ENCODE results near the gene KCNH2. TPM values are rescaled to one million over a fixed set of nuclear protein-coding genes. Genes with fewer than 3 reads are reported as not detected.
A peak's percentile ranks its signal among the peaks of the same experiment; 100 is the strongest.

The KCNH2 gene
- total RNA-seq, 1 experiment from 2014 or later = not detected

- DNase-seq (ENCODE audit: low read depth in 1 of 2, low spot score in 2 of 2) = peak; percentile 31 to 77
- Histone ChIP-seq H3K4me3 (no peak overlapping the region), H3K27ac (no peak overlapping the region), H3K4me1 (replicated peaks) (no peaks in the 10 kb centered on the region; the same call in 1 of the 2 replicates), H3K36me3 (no peaks in the 10 kb centered on the region), H3K27me3 (replicated peaks) (peaks cover 10% of the 10 kb centered on the region), H3K9me3 (replicated peaks) (peaks cover 5% of the 10 kb centered on the region)
These were observed 79.6 kb downstream of the KCNH2 start for GRCh38 chr7:150898475-150899011.

DNA sequence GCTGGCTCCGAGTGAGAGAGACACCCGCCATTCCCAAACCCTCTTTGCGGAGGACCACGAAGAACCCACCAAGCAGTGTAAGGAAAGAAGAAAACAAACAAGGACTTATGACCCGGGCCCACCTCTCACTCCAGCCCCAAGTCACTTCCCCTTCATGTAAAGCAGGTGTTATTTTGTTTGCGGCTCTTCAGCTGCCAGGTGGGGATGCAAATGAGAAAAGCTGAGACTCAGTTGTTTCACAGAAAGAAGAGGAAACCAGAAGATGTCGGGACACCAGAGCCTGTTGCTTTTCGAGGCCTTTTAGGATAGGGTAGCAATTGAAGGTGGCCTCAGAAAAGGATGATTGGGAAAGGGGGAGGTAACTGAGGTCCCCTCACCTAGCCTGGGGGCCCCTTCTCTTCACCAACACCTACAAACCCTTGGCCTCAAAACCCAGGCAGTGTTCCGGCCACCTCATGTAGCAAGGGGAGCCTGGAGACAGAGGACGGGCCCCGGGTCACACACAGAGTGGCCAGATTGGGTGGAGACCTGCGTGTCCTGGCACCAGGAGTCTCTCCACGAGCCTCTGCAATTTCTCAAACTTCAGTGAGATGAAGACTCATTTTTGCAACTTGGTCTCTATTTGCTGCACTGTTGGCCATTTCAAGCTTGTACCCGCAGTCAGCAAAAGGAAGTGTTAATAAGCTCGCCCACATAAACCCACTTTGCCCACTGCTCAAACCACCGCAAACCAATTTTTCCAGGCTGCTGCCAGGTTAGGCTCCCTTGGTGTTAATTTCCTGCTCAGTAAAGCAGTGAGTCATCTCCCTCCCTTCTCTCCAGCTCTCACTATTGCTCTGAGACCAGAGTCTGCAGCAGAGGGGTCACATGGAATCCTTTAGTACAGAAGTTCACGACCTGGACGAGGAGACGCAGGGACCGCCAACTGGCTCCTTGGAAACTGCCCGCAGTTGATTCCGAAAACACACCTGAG is 80.3 kb downstream of the KCNH2 start:
- Histone ChIP-seq H3K27ac (no peak overlapping the region), H3K4me3 (no peak overlapping the region), H3K9me3 (replicated peaks) (peaks cover 5% of the 10 kb centered on the region), H3K4me1 (replicated peaks) (no peaks in the 10 kb centered on the region; the same call in 1 of the 2 replicates), H3K36me3 (no peaks in the 10 kb centered on the region), H3K27me3 (replicated peaks) (peaks cover 10% of the 10 kb centered on the region)
- DNase-seq (ENCODE audit: low read depth in 1 of 2, low spot score in 2 of 2) = no peak

DNA sequence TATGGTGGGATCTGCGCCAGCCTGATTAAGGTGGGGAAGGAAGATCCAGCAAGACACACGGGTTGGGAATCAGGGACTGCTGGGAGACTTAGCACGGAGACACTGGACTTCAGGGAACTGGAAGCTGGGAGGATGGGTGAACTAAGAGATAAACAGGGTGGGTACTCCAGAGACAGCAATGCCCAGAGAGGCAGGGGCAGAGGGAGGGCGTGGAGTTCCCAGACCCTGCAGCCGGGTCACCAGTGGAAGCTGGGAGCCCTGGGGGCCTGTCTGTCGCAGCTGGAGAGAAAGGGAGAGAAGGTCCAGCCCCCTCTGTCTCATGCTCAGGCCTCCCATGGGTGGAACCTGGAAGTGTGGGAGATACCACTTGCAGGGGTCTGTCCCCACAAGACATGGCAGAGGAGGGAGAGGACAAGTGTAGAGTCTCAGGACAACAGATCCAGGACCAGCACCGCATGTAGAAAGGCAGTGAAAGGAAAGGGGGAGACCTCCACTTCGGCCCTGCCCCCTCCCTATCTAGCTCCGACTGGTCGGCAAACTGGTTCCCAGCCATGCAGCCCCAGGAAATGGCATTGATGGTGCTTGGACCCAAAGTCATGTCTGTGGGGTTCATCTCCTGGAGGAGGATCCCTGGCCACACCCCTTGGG is 81.4 kb downstream of the KCNH2 start:
- Histone ChIP-seq H3K4me1 (replicated peaks) (no peaks in the 10 kb centered on the region; the same call in 1 of the 2 replicates), H3K27ac (no peak overlapping the region), H3K27me3 (replicated peaks) (peaks cover 10% of the 10 kb centered on the region), H3K36me3 (no peaks in the 10 kb centered on the region), H3K4me3 (no peak overlapping the region), H3K9me3 (replicated peaks) (peaks cover 5% of the 10 kb centered on the region)
- DNase-seq (ENCODE audit: low read depth in 1 of 2, low spot score in 2 of 2) = no peak

GRCh38 chr7:150895809-150896208 is 82.3 kb downstream of the KCNH2 start:
- no peak for DNase-seq (ENCODE audit: low read depth in 1 of 2, low spot score in 2 of 2)
- Histone ChIP-seq H3K4me3 (no peak overlapping the region), H3K36me3 (no peaks in the 10 kb centered on the region), H3K27ac (no peak overlapping the region), H3K9me3 (replicated peaks) (peaks cover 5% of the 10 kb centered on the region), H3K4me1 (replicated peaks) (no peaks in the 10 kb centered on the region; the same call in 1 of the 2 replicates), H3K27me3 (replicated peaks) (peaks cover 10% of the 10 kb centered on the region)

Other genes with a start within 250 kb of the KCNH2 start
- not detected in 2 replicates for gene GIMAP5, start 240.9 kb downstream of the KCNH2 start, total RNA-seq (2014; rRNA removed; shearing (Covaris generic))
- not detected in 2 replicates for gene TMEM176B, start 178.0 kb downstream of the KCNH2 start, total RNA-seq (2014; rRNA removed; shearing (Covaris generic))
- gene TMEM176A, start 177.6 kb downstream of the KCNH2 start, total RNA-seq (2014; rRNA removed; shearing (Covaris generic)) = not detected in 2 replicates
- not detected in 2 replicates for gene AOC1, start 125.8 kb downstream of the KCNH2 start, total RNA-seq (2014; rRNA removed; shearing (Covaris generic))
- not detected in 2 replicates for gene NOS3, start 12.7 kb upstream of the KCNH2 start, total RNA-seq (2014; rRNA removed; shearing (Covaris generic))
- not detected in 2 replicates for gene ATG9B, start 46.2 kb upstream of the KCNH2 start, total RNA-seq (2014; rRNA removed; shearing (Covaris generic))
- 24.6 and 38.2 TPM in 2 replicates for gene ABCB8, start 50.1 kb upstream of the KCNH2 start, total RNA-seq (2014; rRNA removed; shearing (Covaris generic))
- gene ASIC3, start 70.2 kb upstream of the KCNH2 start, total RNA-seq (2014; rRNA removed; shearing (Covaris generic)) = not detected in 2 replicates
- 23.7 and 29.3 TPM in 2 replicates for gene CDK5, start 79.6 kb upstream of the KCNH2 start, total RNA-seq (2014; rRNA removed; shearing (Covaris generic))
- gene SLC4A2, start 81.3 kb upstream of the KCNH2 start, total RNA-seq (2014; rRNA removed; shearing (Covaris generic)) = 95.5 and 100 TPM in 2 replicates
- 104 and 120 TPM in 2 replicates for gene FASTK, start 102.5 kb upstream of the KCNH2 start, total RNA-seq (2014; rRNA removed; shearing (Covaris generic))
- 32.5 and 34.5 TPM in 2 replicates for gene TMUB1, start 105.2 kb upstream of the KCNH2 start, total RNA-seq (2014; rRNA removed; shearing (Covaris generic))
- gene AGAP3, start 108.2 kb upstream of the KCNH2 start, total RNA-seq (2014; rRNA removed; shearing (Covaris generic)) = 19.9 and 36.6 TPM in 2 replicates
- not detected in 2 replicates for gene GBX1, start 189.4 kb upstream of the KCNH2 start, total RNA-seq (2014; rRNA removed; shearing (Covaris generic))
- not detected in 2 replicates for gene ASB10, start 208.9 kb upstream of the KCNH2 start, total RNA-seq (2014; rRNA removed; shearing (Covaris generic))
- gene H2BK1, start 232.2 kb upstream of the KCNH2 start, total RNA-seq (2014; rRNA removed; shearing (Covaris generic)) = not detected in 2 replicates
- gene ABCF2, start 248.9 kb upstream of the KCNH2 start, total RNA-seq (2014; rRNA removed; shearing (Covaris generic)) = 52.0 and 72.6 TPM in 2 replicates